Right lobe of liver (tissue), 4 donors: ENCODE results near the gene GOLPH3.

Experiments
- CTCF ChIP-seq, 4 donors: fragments of 200-600 bp in 3 of 4; fragments of 450-650 bp in 1 of 4; IDR thresholded peaks; one replicate each; pipeline versions ENCODE4 v1.5.1 to v1.8.0; 2016 to 2022; ENCODE audit warnings: antibody characterized with exemption in 4 of 4, mild to moderate bottlenecking in 2 of 4
- POLR2A ChIP-seq: fragments of 450-650 bp; IDR thresholded peaks from one replicate; pipeline ENCODE4 v1.6.1; 2017; ENCODE audit warnings: antibody characterized with exemption, mild to moderate bottlenecking
- donor health status: DM: no; HTN: no; CAD: no.
- donor health status: DM: no; HTN: no; CAD: no.
- donor health status: DM: no; HTN: yes; CAD: no.

GRCh38 chr5:32150366-32150765, 23.8 kb downstream of the GOLPH3 start:
- no peak for TF ChIP-seq CTCF (IDR thresholded peaks at IDR 0.05)
- no peak for TF ChIP-seq POLR2A
